WTC11 (cell line): ENCODE results near the gene CD4.

ENCODE experiments used
- ELF4 ChIP-seq: sonication (generic); formaldehyde crosslinking; IDR thresholded peaks from 2 replicates; pipeline ENCODE4 v1.8.1; 2022; ENCODE audit warnings: low read depth, mild to moderate bottlenecking, moderate library complexity, missing genetic modification reagents
- MYBL2 ChIP-seq: sonication (generic); formaldehyde crosslinking; IDR thresholded peaks from 2 replicates; pipeline ENCODE4 v1.8.1; 2023; ENCODE audit warnings: mild to moderate bottlenecking, moderate library complexity, missing genetic modification reagents
- NR3C1 ChIP-seq: sonication (generic); formaldehyde crosslinking; conservative IDR thresholded peaks from 2 replicates; pipeline ENCODE4 v1.8.1; 2023; ENCODE audit warnings: low read depth, mild to moderate bottlenecking, missing genetic modification reagents
- TEAD4 ChIP-seq: sonication (generic); formaldehyde crosslinking; IDR thresholded peaks from 2 replicates; pipeline ENCODE4 v1.8.0; 2022; ENCODE audit warnings: mild to moderate bottlenecking, missing genetic modification reagents
- TF ChIP-seq, protein P1 (sequence below): fragments of 200-600 bp; IDR thresholded peaks from 2 replicates; pipeline ENCODE4 v1.8.0; 2022; ENCODE audit warnings: antibody characterized with exemption
- TF ChIP-seq, protein P2 (sequence below): sonication (generic); formaldehyde crosslinking; IDR thresholded peaks from 2 replicates; pipeline ENCODE4 v1.8.1; 2022; ENCODE audit warnings: low read depth, missing genetic modification reagents, borderline replicate concordance
- TF ChIP-seq, protein P3 (sequence below): sonication (generic); formaldehyde crosslinking; IDR thresholded peaks from 2 replicates; pipeline ENCODE4 v1.8.0; 2023; ENCODE audit warnings: missing genetic modification reagents
- TF ChIP-seq, protein P4 (sequence below): sonication (generic); formaldehyde crosslinking; IDR thresholded peaks from 2 replicates; pipeline ENCODE4 v1.8.0; 2022; ENCODE audit warnings: mild to moderate bottlenecking, missing genetic modification reagents

DNA sequence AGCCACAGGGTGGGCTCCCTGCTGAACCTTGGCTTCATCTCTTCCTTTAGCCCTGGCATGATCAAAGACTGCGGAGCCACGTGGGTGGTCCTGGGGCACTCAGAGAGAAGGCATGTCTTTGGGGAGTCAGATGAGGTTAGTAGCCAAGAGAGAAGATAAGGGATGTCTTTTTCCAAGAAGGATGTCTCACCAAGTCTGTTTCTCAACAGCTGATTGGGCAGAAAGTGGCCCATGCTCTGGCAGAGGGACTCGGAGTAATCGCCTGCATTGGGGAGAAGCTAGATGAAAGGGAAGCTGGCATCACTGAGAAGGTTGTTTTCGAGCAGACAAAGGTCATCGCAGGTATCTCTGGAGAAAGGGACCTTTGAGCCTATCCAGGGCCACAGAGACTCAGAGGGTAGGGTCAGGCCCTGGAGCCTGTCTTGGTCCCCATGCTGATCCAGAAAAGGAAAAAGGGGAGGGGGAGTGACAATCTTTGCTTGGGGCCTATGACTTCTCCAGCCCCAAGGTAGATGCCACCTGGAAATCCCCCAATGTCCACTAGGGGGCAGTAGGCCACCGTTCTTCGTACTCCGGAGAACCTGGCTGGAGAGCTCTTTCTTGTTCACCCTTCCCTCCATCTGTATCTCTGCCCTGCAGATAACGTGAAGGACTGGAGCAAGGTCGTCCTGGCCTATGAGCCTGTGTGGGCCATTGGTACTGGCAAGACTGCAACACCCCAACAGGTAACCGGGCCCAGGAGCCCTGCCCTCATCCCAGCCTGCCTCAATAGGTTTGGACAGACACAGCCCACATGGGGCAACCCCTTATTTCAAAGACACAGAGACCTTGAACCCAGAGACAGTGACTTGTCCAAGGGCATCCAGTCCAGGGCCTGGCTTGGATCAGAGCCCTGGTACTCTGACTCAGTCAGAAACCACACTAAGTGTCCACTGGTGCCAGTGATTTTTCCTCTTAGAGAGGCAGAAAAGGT, 80.0 kb downstream of the CD4 start:
- TF ChIP-seq, protein P1, sequence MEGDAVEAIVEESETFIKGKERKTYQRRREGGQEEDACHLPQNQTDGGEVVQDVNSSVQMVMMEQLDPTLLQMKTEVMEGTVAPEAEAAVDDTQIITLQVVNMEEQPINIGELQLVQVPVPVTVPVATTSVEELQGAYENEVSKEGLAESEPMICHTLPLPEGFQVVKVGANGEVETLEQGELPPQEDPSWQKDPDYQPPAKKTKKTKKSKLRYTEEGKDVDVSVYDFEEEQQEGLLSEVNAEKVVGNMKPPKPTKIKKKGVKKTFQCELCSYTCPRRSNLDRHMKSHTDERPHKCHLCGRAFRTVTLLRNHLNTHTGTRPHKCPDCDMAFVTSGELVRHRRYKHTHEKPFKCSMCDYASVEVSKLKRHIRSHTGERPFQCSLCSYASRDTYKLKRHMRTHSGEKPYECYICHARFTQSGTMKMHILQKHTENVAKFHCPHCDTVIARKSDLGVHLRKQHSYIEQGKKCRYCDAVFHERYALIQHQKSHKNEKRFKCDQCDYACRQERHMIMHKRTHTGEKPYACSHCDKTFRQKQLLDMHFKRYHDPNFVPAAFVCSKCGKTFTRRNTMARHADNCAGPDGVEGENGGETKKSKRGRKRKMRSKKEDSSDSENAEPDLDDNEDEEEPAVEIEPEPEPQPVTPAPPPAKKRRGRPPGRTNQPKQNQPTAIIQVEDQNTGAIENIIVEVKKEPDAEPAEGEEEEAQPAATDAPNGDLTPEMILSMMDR = peak; percentile 91
- TF ChIP-seq NR3C1 (no peak), MYBL2 (CRISPR knock-in tag) (no peak), TEAD4 (CRISPR knock-in tag) (no peak), ELF4 (CRISPR knock-in tag) (no peak)
- TF ChIP-seq, protein P2, sequence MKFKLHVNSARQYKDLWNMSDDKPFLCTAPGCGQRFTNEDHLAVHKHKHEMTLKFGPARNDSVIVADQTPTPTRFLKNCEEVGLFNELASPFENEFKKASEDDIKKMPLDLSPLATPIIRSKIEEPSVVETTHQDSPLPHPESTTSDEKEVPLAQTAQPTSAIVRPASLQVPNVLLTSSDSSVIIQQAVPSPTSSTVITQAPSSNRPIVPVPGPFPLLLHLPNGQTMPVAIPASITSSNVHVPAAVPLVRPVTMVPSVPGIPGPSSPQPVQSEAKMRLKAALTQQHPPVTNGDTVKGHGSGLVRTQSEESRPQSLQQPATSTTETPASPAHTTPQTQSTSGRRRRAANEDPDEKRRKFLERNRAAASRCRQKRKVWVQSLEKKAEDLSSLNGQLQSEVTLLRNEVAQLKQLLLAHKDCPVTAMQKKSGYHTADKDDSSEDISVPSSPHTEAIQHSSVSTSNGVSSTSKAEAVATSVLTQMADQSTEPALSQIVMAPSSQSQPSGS (CRISPR knock-in tag) = no peak
- TF ChIP-seq, protein P3, sequence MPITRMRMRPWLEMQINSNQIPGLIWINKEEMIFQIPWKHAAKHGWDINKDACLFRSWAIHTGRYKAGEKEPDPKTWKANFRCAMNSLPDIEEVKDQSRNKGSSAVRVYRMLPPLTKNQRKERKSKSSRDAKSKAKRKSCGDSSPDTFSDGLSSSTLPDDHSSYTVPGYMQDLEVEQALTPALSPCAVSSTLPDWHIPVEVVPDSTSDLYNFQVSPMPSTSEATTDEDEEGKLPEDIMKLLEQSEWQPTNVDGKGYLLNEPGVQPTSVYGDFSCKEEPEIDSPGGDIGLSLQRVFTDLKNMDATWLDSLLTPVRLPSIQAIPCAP (CRISPR knock-in tag) = no peak
- TF ChIP-seq, protein P4, sequence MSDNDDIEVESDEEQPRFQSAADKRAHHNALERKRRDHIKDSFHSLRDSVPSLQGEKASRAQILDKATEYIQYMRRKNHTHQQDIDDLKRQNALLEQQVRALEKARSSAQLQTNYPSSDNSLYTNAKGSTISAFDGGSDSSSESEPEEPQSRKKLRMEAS (CRISPR knock-in tag) = no peak
